Activated T-cell treated with anti-CD3 and anti-CD28 coated beads, Interleukin-2, amount 50 U/mL, for 72 hours (primary cell): ENCODE measurements around the gene DAB2IP. TPM values are rescaled to one million over a fixed set of nuclear protein-coding genes. Genes with fewer than 3 reads are reported as not detected.
A peak's percentile ranks its signal among the peaks of the same experiment; 100 is the strongest.

Experiments
- ATAC-seq, 2 donors: fragments of 150-1000 bp; cut with Tn5 transposase; replicated peaks in 1 of 2; 2 replicates each; pipeline ENCODE4 v1.10.0; 2021; ENCODE audit warnings: moderate library complexity in 2 of 2, mild to moderate bottlenecking in 1 of 2
- DNase-seq, 2 donors: peaks; one replicate each; pipeline ENCODE4 v3.0.0; 2021 to 2022; ENCODE audit warnings: mixed read lengths in 1 of 2
- H3K27ac Mint-ChIP-seq: one replicate; pipeline ENCODE4 v1.8.0; 2022; ENCODE audit warnings: mild to moderate bottlenecking, moderate library complexity, mixed read lengths
- H3K27me3 Mint-ChIP-seq: one replicate; pipeline ENCODE4 v1.8.0; 2022; ENCODE audit warnings: low read depth, mixed read lengths
- H3K36me3 Mint-ChIP-seq, 2 donors: one replicate each; pipeline ENCODE4 v1.8.0; 2022; ENCODE audit warnings: mixed read lengths in 2 of 2, mild to moderate bottlenecking in 1 of 2; ENCODE audit not compliant: insufficient read depth in 2 of 2
- H3K4me1 Mint-ChIP-seq: one replicate; pipeline ENCODE4 v1.8.0; 2022; ENCODE audit warnings: low read depth, mixed read lengths
- H3K4me3 Mint-ChIP-seq, 2 donors: one replicate each; pipeline ENCODE4 v1.8.0; 2022; ENCODE audit warnings: mild to moderate bottlenecking in 2 of 2, mixed read lengths in 2 of 2, moderate library complexity in 2 of 2
- H3K9me3 Mint-ChIP-seq, 2 donors: one replicate each; pipeline ENCODE4 v1.8.0; 2022; ENCODE audit warnings: mixed read lengths in 2 of 2
- total RNA-seq, 2 donors: library from RNA; stranded (reverse); gene quantifications; one replicate each; pipeline ENCODE4 v1.2.3, GENCODE V29; 2022

Gene DAB2IP
- total RNA-seq, 2 donors from 2014 or later = 0.35 to 0.74 TPM

DNA sequence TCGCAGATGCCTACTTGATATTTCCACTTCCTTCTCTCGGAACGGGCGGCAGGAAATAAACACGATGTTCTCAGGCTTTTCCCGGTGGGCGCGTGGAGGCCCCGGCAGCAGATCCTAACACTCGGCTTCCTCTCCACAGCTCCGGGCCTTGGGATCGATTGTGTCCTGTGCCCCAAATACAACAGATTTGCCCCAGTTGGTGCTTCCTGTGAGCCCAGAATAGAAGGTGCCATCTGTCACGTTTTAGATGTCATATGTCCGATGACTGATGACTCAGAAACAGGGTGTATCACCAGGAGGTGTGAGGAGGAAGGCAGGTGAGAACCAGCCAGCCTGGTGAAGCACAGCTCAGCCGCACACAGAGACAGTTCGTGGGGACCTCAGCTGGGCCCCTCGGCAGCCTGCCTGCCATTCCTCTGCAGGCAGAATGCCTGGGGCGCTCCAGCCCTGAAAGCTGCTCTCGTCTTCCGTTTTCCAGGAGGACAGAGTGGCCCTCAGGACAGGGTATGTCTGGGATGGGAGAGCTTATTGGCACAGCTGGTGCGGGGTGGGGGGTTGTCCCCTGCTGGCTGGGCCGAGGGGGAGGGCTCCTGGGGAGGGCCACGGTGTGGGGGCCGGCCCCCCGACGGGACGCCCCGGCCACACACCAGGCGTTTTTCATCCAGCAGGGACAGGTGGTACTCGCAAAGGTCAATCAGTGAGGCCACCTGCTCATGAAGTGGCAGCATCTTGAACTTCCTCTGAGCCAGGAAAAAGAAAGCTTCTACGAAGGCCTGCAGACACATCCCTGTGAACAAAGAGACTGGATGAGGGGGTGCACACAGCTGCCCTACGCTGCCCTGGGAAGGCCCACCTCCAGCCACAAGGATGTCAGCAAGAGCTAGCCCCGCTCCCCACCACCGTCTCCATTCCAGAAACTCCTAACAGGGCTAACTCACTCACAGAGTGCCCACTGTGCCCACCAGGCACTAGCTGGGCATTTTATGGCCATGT, 171.0 kb downstream of the DAB2IP start:
- Mint-ChIP-seq H3K36me3 (no peaks in the 10 kb centered on the region), H3K4me1 (no peaks in the 10 kb centered on the region), H3K27me3 (no peaks in the 10 kb centered on the region), H3K4me3 (no peak overlapping the region), H3K9me3 (no peaks in the 10 kb centered on the region), H3K27ac (no peak overlapping the region)
- DNase-seq (no peak), ATAC-seq (peak; percentile 32 to 33)

DNA sequence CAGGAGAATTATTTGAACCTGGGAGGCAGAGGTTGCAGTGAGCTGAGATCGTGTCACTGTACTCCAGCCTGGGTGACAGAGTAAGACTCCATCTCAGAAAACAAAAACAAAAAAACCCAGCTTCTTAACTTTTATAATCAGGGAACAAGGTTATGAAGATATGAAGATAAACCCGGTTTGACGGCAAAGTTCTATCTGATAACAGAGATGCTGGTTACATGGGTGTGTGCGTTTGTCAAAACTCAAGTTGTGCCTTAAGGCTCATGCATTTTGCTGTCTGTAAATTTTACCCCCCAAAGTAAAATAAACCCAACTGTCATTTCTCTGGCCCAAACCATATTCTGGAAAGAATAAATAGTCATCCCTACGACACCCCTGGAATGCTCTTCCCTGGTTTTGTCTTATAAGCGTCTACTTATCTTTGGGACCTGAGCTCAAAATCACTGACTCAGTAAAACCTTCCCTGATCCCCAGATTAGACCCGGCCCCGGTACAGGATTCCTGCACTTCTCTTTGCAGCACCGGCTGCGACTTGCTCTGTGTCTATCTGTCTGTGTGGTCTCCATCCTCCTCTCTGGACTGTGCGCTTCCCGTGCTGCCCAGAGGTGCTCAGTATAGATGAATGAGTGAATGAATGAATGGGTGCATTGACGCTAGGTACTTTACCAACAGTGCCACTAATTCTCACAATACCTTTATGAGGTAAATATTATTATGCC, 172.2 kb downstream of the DAB2IP start:
- Mint-ChIP-seq H3K4me1 (no peaks in the 10 kb centered on the region), H3K36me3 (no peaks in the 10 kb centered on the region), H3K9me3 (no peaks in the 10 kb centered on the region), H3K27me3 (no peaks in the 10 kb centered on the region), H3K4me3 (no peak overlapping the region), H3K27ac (no peak overlapping the region)
- DNase-seq (no peak), ATAC-seq (no peak)

DNA sequence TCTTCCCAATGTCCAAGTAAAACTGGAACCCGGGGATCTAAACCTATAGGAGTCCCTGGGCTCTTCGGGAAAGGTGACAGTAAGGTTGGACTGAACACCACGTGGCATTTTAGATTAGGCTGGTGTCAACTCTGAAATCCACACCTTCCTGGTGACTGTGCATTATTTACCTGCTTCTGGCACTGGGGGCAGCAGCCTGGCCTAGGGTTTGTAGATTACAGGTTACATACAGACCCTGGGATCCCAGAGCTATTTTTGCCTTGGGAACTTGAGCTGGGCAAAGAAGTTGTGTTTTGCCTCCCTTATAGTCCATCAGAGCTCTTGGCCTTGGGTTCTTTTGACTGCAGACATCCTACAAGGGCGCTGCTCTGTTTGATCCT, 173.2 kb downstream of the DAB2IP start:
- H3K4me3 Mint-ChIP-seq = no peak overlapping the region
- ATAC-seq = no peak
- no peaks in the 10 kb centered on the region for H3K36me3 Mint-ChIP-seq
- H3K27ac Mint-ChIP-seq = no peak overlapping the region
- no peaks in the 10 kb centered on the region for H3K4me1 Mint-ChIP-seq
- H3K27me3 Mint-ChIP-seq = no peaks in the 10 kb centered on the region
- H3K9me3 Mint-ChIP-seq = no peaks in the 10 kb centered on the region
- no peak for DNase-seq

DNA sequence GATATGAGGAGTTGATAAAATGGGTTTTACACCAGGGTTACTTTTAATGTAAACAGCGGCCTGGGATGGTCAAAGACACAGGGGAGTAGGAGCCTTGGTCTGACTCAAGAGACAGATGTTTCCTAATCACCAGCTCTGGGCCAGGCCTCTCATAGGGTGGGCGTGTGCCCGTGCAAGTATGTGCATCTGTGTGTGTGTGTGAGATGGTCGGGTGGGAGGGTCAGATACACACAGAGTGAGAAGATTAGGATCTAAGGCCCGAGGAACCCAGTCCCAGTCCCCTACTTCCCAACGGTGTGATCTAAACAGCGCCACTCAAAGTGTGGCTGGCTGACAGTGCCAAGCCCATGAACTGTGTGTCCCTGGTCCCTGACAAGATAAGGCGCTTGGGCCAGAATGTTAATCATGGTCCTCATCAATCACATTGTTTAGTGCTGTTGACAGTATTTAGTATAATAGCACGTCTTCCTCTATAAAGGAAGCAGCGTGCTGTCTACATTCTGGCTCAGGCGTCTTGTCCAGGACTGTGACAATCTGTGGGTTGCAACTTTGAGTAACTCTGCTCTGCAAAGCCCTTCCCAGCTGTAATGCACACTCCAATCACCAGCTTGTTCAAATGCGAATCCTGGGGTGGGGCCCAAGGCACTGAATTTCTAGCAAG, 173.7 kb downstream of the DAB2IP start:
- no peaks in the 10 kb centered on the region for H3K27me3 Mint-ChIP-seq
- no peak for ATAC-seq
- no peak for DNase-seq

DNA sequence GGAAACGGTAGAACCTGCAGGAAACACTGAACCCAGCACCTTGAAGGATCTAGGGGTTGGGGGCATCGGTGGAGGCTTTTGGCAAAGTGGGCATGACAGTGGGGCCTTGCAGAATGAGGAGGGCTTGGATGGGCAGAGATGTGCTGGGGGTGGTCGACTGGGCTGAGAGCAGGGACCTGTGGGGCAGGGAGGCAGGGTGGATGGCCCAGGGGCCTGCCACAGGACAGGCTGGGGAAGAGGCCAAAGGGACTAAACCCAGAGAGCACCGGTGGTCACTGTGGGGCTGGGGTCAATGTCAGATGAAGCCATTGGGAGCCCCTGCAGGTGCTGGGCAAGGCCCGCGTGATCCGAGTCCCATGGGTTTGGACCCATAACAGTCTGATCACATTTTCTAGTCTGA, 175.3 kb downstream of the DAB2IP start:
- Mint-ChIP-seq H3K36me3 (no peaks in the 10 kb centered on the region), H3K4me1 (no peaks in the 10 kb centered on the region), H3K4me3 (no peak overlapping the region), H3K9me3 (peaks cover 0 to 2% of the 10 kb centered on the region in 2 donors), H3K27ac (no peak overlapping the region), H3K27me3 (no peaks in the 10 kb centered on the region)
- ATAC-seq (no peak), DNase-seq (no peak)

More for the DNA sequence above, 173.7 kb downstream of the DAB2IP start:
- Mint-ChIP-seq H3K27ac (no peak overlapping the region), H3K36me3 (no peaks in the 10 kb centered on the region), H3K4me3 (no peak overlapping the region), H3K9me3 (no peaks in the 10 kb centered on the region), H3K4me1 (no peaks in the 10 kb centered on the region)

DNA sequence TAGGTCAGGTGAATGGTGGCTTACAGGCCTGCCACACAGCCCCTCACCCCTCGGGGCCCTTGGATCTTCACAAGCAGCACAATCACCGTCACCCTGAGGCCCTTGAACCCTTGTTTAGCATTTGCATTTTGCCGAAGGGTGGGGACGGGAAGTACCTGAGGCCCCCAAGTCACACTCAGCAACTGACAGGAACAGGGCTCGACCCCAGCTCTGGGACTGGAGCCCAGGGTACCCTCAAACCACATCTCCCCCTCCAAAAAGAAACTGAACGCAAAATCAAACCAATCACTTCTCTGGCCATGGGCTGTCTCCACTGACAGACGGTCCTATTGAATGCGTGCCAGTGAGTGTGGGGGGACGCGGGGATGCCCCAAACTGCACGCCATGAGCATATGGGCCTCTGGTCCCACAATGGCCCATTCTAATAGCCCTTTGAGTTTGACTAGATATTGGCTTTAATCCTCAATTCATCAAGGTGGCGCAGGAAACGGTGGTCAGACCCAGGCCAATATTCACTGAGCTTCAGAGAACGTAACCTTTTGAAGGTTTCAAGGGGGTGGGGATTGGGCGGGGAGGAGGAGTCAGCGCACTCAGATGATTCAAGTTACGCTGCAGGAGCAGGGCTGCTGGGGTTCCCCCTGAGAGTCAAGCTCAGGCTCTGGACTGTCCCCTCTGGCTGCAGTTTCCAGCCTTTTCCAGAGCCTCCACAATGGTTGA, 176.0 kb downstream of the DAB2IP start:
- H3K4me3 Mint-ChIP-seq = no peak overlapping the region
- H3K9me3 Mint-ChIP-seq = peaks cover 0 to 2% of the 10 kb centered on the region in 2 donors
- no peak overlapping the region for H3K27ac Mint-ChIP-seq
- no peak for ATAC-seq
- H3K36me3 Mint-ChIP-seq = no peaks in the 10 kb centered on the region
- H3K27me3 Mint-ChIP-seq = no peaks in the 10 kb centered on the region
- no peak for DNase-seq
- no peaks in the 10 kb centered on the region for H3K4me1 Mint-ChIP-seq

DNA sequence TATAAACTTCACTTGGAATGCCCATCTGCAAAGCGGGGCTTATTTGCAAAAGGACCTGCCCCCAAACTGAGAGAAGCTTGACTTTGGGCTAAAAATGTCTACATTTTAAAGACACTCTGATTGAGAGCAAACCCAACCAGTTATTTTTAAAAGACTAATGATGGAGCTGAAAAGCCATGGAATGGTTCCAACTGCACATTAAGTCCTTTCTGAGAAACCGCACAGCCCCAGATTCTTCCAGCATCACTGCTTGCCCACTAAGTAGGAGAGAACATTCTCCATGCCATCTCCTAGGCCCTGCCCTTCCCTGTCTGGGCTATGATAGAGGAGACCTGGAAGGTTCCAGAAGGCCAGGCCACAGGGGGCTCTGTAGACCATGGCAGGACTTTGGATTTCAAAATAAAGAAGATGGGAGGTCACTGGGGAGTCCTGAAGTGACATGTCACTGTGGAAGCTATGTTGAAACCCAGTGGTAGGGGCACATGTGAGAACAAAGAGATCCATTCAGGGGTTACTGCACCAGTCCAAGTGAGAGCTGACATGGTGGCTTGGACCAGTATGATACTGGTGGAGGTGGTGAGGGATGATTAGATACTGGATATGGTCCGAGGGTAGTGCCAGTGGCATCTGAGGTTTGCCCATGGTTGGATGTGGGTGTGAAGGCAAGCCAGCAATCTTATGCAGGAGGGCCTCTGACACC, 179.2 kb downstream of the DAB2IP start:
- H3K27ac Mint-ChIP-seq = no peak overlapping the region
- no peak for ATAC-seq
- H3K9me3 Mint-ChIP-seq = peaks cover 0 to 2% of the 10 kb centered on the region in 2 donors
- H3K36me3 Mint-ChIP-seq = no peaks in the 10 kb centered on the region
- H3K4me3 Mint-ChIP-seq = no peak overlapping the region
- no peak for DNase-seq
- no peaks in the 10 kb centered on the region for H3K4me1 Mint-ChIP-seq
- no peaks in the 10 kb centered on the region for H3K27me3 Mint-ChIP-seq

DNA sequence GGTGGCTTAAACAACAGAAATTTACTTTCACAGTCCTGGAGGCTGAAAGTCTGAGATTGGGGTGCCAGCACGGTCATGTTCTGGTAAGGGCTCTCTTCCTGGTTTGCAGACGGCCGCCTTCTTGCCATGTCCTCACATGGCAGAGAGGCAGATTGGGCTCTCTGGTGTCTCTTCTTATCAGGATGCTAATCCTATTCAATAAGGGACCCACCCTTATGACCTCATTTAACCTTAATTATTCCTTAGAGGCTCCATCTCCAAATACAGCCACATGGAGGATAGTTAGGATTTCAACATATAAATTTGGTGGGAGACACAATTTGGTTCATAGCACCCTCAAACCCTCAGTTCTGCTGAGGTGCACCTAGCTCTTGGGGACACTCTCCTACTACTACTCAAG, 180.4 kb downstream of the DAB2IP start:
- H3K4me3 Mint-ChIP-seq = no peak overlapping the region
- ATAC-seq (no peak), DNase-seq (no peak)
- peaks cover 0 to 2% of the 10 kb centered on the region in 2 donors for H3K9me3 Mint-ChIP-seq
- H3K4me1 Mint-ChIP-seq = no peaks in the 10 kb centered on the region
- H3K27me3 Mint-ChIP-seq = no peaks in the 10 kb centered on the region
- H3K36me3 Mint-ChIP-seq = no peaks in the 10 kb centered on the region
- H3K27ac Mint-ChIP-seq = no peak overlapping the region

DNA sequence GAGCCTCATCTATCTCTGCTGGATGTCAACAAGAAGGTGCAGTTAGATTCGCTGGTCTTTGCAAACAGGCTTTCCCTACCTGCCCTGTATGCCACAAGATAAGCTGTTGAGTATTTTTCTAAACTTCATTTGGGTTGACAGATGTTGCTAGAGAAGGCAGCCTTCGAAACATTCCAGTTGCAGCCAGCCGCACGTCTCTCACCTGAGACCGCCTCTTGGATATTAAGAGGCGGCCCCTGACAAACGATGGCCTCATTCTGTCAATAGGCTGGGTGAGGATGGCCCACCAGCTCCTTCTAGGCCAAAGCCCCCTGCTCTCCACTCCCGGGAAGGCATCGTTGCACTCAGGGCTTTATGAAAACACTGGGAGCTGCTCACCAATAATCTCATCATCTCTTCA, 181.6 kb downstream of the DAB2IP start:
- no peak for ATAC-seq
- H3K27ac Mint-ChIP-seq = no peak overlapping the region
- H3K9me3 Mint-ChIP-seq = peaks cover 0 to 2% of the 10 kb centered on the region in 2 donors
- no peaks in the 10 kb centered on the region for H3K36me3 Mint-ChIP-seq
- no peak overlapping the region for H3K4me3 Mint-ChIP-seq
- no peaks in the 10 kb centered on the region for H3K4me1 Mint-ChIP-seq
- no peak for DNase-seq
- H3K27me3 Mint-ChIP-seq = no peaks in the 10 kb centered on the region

Other genes with a start within 250 kb of the DAB2IP start
- not detected for gene GGTA1, start 151.8 kb upstream of the DAB2IP start, total RNA-seq